NCI-H526 treated with DMSO at 0.1 percent for 48 hours (cell line): ENCODE measurements around the gene ARFGAP1.

Experiments
- DNase-seq: peaks from one replicate; lab custom pipeline; 2025; lab: John Stamatoyannopoulos, UW

Gene ARFGAP1

GRCh38 chr20:63272105-63273058 lies at the start of gene ARFGAP1:
TSS of gene ARFGAP1 (plus strand) at chr20:63272813. CDS start at chr20:63275581, 2,768 bp downstream.
- DNase-seq, result peak; percentile 68

GRCh38 chr20:63223121-63223825 lies 49.3 kb upstream of the ARFGAP1 start:
- DNase-seq, result no peak

- no peak for DNase-seq
Measured at GRCh38 chr20:63223826-63224207, 48.8 kb upstream of the ARFGAP1 start.

- DNase-seq, result no peak
Measured at GRCh38 chr20:63224412-63225081, 48.1 kb upstream of the ARFGAP1 start.

- no peak for DNase-seq
Measured at GRCh38 chr20:63225082-63225454, 47.5 kb upstream of the ARFGAP1 start.

GRCh38 chr20:63226042-63226943 lies 46.3 kb upstream of the ARFGAP1 start:
- no peak for DNase-seq

- no peak for DNase-seq
Measured at GRCh38 chr20:63227260-63227659, 45.4 kb upstream of the ARFGAP1 start.

GRCh38 chr20:63228806-63229205 lies 43.8 kb upstream of the ARFGAP1 start:
- no peak for DNase-seq

GRCh38 chr20:63230800-63231268 lies 41.8 kb upstream of the ARFGAP1 start:
- DNase-seq, result peak; percentile 39

GRCh38 chr20:63232235-63233060 lies 40.2 kb upstream of the ARFGAP1 start:
- no peak for DNase-seq

- DNase-seq, result no peak
Measured at GRCh38 chr20:63233061-63233344, 39.6 kb upstream of the ARFGAP1 start.

GRCh38 chr20:63233924-63234323 lies 38.7 kb upstream of the ARFGAP1 start:
- no peak for DNase-seq

- peak; percentile 58 for DNase-seq
Measured at GRCh38 chr20:63234693-63235398, 37.8 kb upstream of the ARFGAP1 start.

- no peak for DNase-seq
Measured at GRCh38 chr20:63235399-63235983, 37.1 kb upstream of the ARFGAP1 start, which contains the start of gene BIRC7. TSS of gene BIRC7 (plus strand) at chr20:63235905. CDS start at chr20:63236097, 192 bp downstream.

- DNase-seq, result no peak
Measured at GRCh38 chr20:63236116-63236837, 36.3 kb upstream of the ARFGAP1 start.

GRCh38 chr20:63238031-63238430 lies 34.6 kb upstream of the ARFGAP1 start:
- no peak for DNase-seq

GRCh38 chr20:63238514-63239125 lies 34.0 kb upstream of the ARFGAP1 start:
- DNase-seq, result no peak

- DNase-seq, result no peak
Measured at GRCh38 chr20:63239431-63239830, 33.2 kb upstream of the ARFGAP1 start.
